VCaP (cell line): ENCODE data around the gene SLC31A2.
"Not testable (repeated sequence)": the region's sequence is repeated elsewhere in the genome, so short reads cannot be mapped to it uniquely, and the experiment has no call there.

Experiments
- H3K27ac ChIP-seq: fragments of 450-650 bp; 2 replicates; pipeline ENCODE4 v1.5.1; 2017
- TF ChIP-seq, protein P1 (sequence below): fragments of 450-650 bp; conservative IDR thresholded peaks from 2 replicates; pipeline ENCODE4 v1.5.1; 2017; ENCODE audit warnings: mild to moderate bottlenecking, moderate library complexity

Gene SLC31A2

DNA sequence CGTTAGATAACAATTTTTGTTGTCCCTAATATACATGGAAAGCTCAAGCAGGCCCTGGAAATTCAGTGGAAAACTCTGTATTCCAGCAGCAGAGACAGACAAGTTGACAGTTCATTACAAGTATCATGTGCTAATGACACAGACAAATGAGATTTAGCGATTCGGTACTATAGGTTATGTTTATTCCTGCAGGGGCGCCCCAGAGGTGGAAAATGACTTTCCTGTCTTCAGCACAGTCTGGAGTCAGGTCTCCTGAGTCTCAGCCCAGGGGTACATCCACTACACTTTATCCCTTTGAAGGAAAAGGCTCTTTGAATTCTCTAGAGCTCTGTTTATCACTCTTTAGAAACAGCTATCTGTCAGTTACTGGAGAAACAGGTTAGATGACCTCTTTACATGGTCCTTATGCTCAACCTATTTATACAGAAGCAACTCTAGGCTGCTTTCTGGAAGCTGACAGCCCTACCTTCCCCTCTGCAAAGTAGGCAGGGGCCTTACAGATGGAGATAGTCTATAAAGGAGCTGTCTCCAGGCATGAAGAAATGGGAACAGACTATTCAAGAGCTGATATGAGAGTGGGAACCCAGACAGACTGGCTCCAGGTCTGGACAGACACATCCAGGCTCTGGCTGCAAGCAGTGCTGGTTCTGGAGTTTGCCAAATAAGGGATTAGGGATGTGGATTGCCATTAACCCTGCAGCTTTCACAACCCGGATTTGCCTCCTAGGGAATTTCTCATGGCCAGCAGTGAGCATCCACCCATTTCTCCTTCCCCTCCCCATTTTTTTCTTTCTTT lies 7.2 kb upstream of the SLC31A2 start:
- H3K27ac ChIP-seq: peak overlapping the region; percentile 62
- TF ChIP-seq, protein P1, sequence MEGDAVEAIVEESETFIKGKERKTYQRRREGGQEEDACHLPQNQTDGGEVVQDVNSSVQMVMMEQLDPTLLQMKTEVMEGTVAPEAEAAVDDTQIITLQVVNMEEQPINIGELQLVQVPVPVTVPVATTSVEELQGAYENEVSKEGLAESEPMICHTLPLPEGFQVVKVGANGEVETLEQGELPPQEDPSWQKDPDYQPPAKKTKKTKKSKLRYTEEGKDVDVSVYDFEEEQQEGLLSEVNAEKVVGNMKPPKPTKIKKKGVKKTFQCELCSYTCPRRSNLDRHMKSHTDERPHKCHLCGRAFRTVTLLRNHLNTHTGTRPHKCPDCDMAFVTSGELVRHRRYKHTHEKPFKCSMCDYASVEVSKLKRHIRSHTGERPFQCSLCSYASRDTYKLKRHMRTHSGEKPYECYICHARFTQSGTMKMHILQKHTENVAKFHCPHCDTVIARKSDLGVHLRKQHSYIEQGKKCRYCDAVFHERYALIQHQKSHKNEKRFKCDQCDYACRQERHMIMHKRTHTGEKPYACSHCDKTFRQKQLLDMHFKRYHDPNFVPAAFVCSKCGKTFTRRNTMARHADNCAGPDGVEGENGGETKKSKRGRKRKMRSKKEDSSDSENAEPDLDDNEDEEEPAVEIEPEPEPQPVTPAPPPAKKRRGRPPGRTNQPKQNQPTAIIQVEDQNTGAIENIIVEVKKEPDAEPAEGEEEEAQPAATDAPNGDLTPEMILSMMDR: peak; percentile 39

DNA sequence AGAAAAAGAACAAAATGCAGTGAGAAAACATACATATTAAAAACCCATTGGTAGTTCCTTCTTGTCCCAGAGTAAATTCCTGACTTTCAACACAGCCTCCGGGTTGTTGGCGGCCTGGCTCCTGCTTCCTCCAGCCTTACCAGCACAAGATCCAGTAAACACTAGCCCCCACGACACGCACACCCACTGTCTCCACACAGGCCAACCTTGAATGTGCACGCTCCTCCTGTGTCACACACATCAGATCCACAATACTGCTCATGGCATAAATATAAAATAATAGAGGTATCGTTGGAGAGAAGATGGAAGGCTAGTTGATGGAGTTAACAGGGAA lies 2.5 kb upstream of the SLC31A2 start:
- no peak overlapping the region for H3K27ac ChIP-seq
- TF ChIP-seq, protein P1: no peak

DNA sequence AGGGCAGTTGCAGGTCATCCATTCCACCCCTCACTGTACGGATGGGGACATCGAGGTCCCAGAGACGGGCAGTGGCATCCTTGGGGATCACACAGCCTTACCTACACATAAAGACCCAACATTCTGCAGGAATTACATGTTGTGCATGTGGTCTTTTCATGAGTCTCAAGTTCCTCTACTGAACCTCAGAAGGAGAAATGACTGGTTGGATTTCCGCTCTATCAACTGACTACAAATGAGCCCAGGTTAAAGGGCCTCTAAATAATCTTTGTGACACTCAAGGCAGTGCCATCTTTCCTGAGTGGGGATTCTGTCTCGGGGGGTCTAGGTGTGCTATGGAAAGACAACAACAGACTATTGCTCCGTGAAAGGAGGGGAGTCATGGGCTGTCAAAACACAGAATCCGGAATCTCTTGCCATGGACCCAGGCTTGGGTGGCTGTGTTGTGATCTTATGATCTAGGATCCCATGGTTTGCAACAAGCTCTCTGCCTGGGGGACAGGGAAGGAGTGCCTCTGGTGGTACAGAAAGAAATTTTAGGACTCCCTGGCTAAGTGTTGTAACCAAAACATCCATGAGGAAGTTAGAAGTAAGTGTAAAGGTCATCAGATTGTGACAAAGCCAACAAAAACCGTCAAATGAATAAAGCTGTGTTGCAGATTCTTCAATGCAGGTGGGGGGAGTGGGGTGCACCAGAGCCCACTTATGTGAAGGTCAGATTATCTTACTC lies 1.9 kb upstream of the SLC31A2 start:
- TF ChIP-seq, protein P1: no peak

DNA sequence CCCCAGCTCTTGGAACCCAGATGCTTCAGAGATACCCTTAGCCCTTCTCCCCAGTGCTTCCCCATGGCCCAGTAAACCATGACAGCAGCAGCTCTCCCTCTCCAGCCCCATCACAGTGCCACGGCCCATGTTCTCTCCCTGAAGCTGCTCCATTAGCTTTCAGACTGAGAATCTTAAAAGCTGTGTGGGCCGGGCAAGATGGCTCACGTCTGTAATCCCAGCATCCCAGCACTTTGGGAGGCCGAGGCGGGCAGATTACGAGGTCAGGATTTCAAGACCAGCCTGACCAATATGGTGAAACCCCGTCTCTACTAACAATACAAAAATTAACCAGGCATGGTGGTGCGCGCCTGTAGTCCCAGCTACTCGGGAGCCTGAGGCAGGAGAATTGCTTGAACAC lies 1.2 kb upstream of the SLC31A2 start:
- H3K27ac ChIP-seq: not testable (repeated sequence)

More for the DNA sequence above, 1.9 kb upstream of the SLC31A2 start:
- no peak overlapping the region for H3K27ac ChIP-seq

DNA sequence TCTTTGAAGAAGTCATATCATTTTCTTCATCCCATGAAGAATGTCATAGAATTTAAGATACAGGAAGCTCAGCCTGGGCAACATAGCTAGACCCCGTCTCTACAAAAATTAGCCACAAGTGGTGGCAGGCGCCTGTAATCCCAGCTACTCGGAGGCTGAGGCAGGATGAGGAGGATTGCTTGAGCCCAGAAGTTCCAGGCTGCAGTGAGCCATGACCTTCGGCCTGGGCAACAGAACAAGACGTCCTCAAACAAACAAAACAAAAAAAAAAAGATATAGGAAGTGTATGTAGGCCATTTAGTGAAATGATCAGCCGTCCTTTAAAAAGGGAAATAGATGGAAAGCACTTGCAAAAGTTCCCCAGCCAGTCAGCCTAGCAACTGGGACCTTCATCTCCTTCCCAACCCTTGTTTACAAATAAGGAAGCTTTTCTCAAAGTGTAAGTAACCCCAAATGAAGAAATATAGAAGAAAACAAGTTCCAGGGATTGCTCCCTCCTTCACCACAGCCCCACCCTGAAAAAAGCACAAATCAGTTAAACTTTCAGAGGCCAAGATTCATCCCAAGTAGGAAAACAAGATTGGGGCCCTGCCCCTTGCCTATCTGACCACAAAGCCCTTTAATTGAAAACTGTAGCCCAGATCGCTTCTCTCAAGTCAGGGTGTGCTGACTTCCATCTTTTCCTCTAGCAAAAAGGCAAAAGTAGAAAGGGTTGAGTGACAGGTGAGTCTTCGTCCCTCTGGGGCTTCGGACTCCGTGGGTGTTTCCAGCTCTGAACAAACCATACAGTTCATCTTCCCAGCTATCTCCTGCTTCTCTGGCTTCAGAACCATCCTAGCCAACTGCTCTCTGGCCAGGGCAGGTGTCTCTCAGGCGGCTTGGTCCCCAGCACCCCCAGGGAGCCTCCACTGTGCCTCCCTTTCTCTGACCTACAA lies 1.2 kb downstream of the SLC31A2 start:
- H3K27ac ChIP-seq: peak overlapping the region; percentile 78

DNA sequence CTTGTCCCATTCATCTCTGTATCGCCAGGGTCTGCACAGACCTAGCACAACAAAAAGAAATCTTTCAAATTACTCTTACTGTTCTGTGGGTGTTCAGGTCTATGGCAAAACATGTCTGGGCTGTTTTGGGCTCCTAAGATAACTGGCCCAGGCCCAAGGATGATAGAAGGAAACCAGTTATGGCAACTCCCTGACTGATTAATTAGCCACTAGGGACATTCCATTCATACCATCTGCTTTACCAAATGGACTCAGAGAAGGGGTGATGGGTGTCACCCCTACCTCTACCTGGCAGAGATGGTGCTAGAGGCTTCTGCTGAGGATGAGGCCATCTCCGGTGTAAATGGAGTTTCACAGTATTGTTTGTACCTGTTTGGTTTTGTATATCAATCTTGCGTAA lies 1.9 kb downstream of the SLC31A2 start:
- H3K27ac ChIP-seq: peak overlapping the region; percentile 78
- TF ChIP-seq, protein P1: peak; percentile 39

More for the DNA sequence above, 1.2 kb downstream of the SLC31A2 start:
- TF ChIP-seq, protein P1: no peak

DNA sequence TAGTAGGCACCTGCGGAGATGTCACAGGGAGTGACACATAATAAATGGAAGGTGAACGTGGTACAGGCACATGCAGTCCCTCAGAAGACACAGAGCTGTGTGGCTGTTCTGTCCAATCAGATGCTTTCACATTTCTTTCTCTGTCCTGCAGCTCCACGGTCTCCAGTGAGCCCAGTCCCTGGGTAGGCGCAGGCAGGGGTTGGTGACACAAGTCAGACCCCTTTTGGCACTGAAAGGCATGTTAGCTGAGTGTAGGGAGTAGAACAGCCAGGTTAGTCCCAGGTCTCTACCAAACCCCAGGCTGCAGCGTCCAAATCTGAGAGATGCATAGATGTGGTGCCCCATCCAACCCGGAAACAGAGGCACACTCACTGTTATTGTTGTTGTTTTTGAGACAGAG lies 2.8 kb downstream of the SLC31A2 start:
- H3K27ac ChIP-seq: no peak overlapping the region
- TF ChIP-seq, protein P1: no peak
